Measurements from ENCODE around the gene SPAG16. TPM values are rescaled to one million over a fixed set of nuclear protein-coding genes. Genes with fewer than 3 reads are reported as not detected.

Gene SPAG16
- total RNA-seq, 1 experiment from 2014 or later, result 17.2 TPM

GRCh38 chr2:214297423-214297822 lies 1013.2 kb downstream of the SPAG16 start:
- Histone ChIP-seq H3K27ac (ENCODE audit: low read length) (no peak overlapping the region), H3K9me2 (replicated peaks; ENCODE audit: low read length) (no peaks in the 10 kb centered on the region), H3K4me1 (ENCODE audit: insufficient read depth, low read length) (peaks cover 9% of the 10 kb centered on the region), H3K36me3 (ENCODE audit: low read depth, low read length) (no peaks in the 10 kb centered on the region), H3K9ac (ENCODE audit: low read length) (no peak overlapping the region), H4K20me1 (ENCODE audit: low read length) (no peaks in the 10 kb centered on the region), H3K4me2 (ENCODE audit: low read length) (no peak overlapping the region), H3K27me3 (ENCODE audit: low read length) (no peaks in the 10 kb centered on the region), H3K4me3 (ENCODE audit: low read length) (no peak overlapping the region), H3K9me3 (ENCODE audit: low read length) (no peaks in the 10 kb centered on the region), H3K79me2 (ENCODE audit: low read length) (no peaks in the 10 kb centered on the region), H3F3A (ENCODE audit: low read length, unreplicated experiment) (no peaks in the 10 kb centered on the region), H2AFZ (ENCODE audit: low read length) (no peak overlapping the region)
- no peak for TF ChIP-seq CTCF (conservative IDR thresholded peaks at IDR 0.05; ENCODE audit: low read depth, low read length)
- TF ChIP-seq EZH2phosphoT487 (IDR thresholded peaks at IDR 0.05; ENCODE audit: borderline replicate concordance, low read length), result no peak
- no peak for TF ChIP-seq EZH2 (IDR thresholded peaks at IDR 0.05; ENCODE audit: low read length, unreplicated experiment)
- POLR2A ChIA-PET (ENCODE audit: unreplicated experiment), result no interaction called here
- intact Hi-C loops (cut with micrococcal nuclease), result no loop called here
- BruUV-seq (replicated peaks), result no TSS peak
- ATAC-seq (no peak), DNase-seq (no peak)
- CTCF ChIA-PET, result no interaction called here

- peak; percentile 54 for TF ChIP-seq CTCF (conservative IDR thresholded peaks at IDR 0.05; ENCODE audit: low read depth, low read length)
- no peak for TF ChIP-seq EZH2 (IDR thresholded peaks at IDR 0.05; ENCODE audit: low read length, unreplicated experiment)
- TF ChIP-seq EZH2phosphoT487 (IDR thresholded peaks at IDR 0.05; ENCODE audit: borderline replicate concordance, low read length), result no peak
- H3K9me3 ChIP-seq (ENCODE audit: low read length), result no peaks in the 10 kb centered on the region
- H3K36me3 ChIP-seq (ENCODE audit: low read depth, low read length), result no peaks in the 10 kb centered on the region
- no peak overlapping the region for H3K27ac ChIP-seq (ENCODE audit: low read length)
- H3K9ac ChIP-seq (ENCODE audit: low read length), result no peak overlapping the region
- H2AFZ ChIP-seq (ENCODE audit: low read length), result no peak overlapping the region
- H3K27me3 ChIP-seq (ENCODE audit: low read length), result no peaks in the 10 kb centered on the region
- ATAC-seq, result peak; percentile 10; the same call in 1 of the 2 replicates
- POLR2A ChIA-PET (ENCODE audit: unreplicated experiment), result no interaction called here
- BruUV-seq (replicated peaks), result no TSS peak
- H4K20me1 ChIP-seq (ENCODE audit: low read length), result no peaks in the 10 kb centered on the region
- H3K79me2 ChIP-seq (ENCODE audit: low read length), result no peaks in the 10 kb centered on the region
- no peaks in the 10 kb centered on the region for H3K9me2 ChIP-seq (replicated peaks; ENCODE audit: low read length)
- intact Hi-C loops (cut with micrococcal nuclease), result loop anchor here (5.0 kb wide), 4 partner anchors 87 to 503 kb away; partner anchors contain the start of gene VWC2L
- CTCF ChIA-PET, result no interaction called here
- H3K4me3 ChIP-seq (ENCODE audit: low read length), result no peak overlapping the region
- peaks cover 3% of the 10 kb centered on the region for H3F3A ChIP-seq (ENCODE audit: low read length, unreplicated experiment)
- H3K4me1 ChIP-seq (ENCODE audit: insufficient read depth, low read length), result peaks cover 24% of the 10 kb centered on the region
- peak; percentile 33 for DNase-seq
- H3K4me2 ChIP-seq (ENCODE audit: low read length), result no peak overlapping the region
Measured at GRCh38 chr2:214310319-214310718, 1026.1 kb downstream of the SPAG16 start.

GRCh38 chr2:214311031-214311533 lies 1026.8 kb downstream of the SPAG16 start:
- ATAC-seq (no peak), DNase-seq (no peak)
- no peaks in the 10 kb centered on the region for H3K9me2 ChIP-seq (replicated peaks; ENCODE audit: low read length)
- BruUV-seq (replicated peaks), result no TSS peak
- peak overlapping the region; percentile 86 for H3K27ac ChIP-seq (ENCODE audit: low read length)
- H3K36me3 ChIP-seq (ENCODE audit: low read depth, low read length), result no peaks in the 10 kb centered on the region
- H4K20me1 ChIP-seq (ENCODE audit: low read length), result no peaks in the 10 kb centered on the region
- H3K4me2 ChIP-seq (ENCODE audit: low read length), result no peak overlapping the region
- H2AFZ ChIP-seq (ENCODE audit: low read length), result no peak overlapping the region
- CTCF ChIA-PET, result no interaction called here
- peaks cover 3% of the 10 kb centered on the region for H3F3A ChIP-seq (ENCODE audit: low read length, unreplicated experiment)
- H3K4me1 ChIP-seq (ENCODE audit: insufficient read depth, low read length), result peaks cover 24% of the 10 kb centered on the region
- POLR2A ChIA-PET (ENCODE audit: unreplicated experiment), result no interaction called here
- H3K27me3 ChIP-seq (ENCODE audit: low read length), result no peaks in the 10 kb centered on the region
- no peak overlapping the region for H3K9ac ChIP-seq (ENCODE audit: low read length)
- no peaks in the 10 kb centered on the region for H3K79me2 ChIP-seq (ENCODE audit: low read length)
- no peaks in the 10 kb centered on the region for H3K9me3 ChIP-seq (ENCODE audit: low read length)
- no peak overlapping the region for H3K4me3 ChIP-seq (ENCODE audit: low read length)
- TF ChIP-seq CTCF (conservative IDR thresholded peaks at IDR 0.05; ENCODE audit: low read depth, low read length) (peak; percentile 38), EZH2 (IDR thresholded peaks at IDR 0.05; ENCODE audit: low read length, unreplicated experiment) (no peak)
- intact Hi-C loops (cut with micrococcal nuclease), result loop anchor here (5.0 kb wide), 4 partner anchors 86 to 504 kb away; partner anchors contain the start of gene VWC2L
